Activated CD4-positive, alpha-beta T cell treated with anti-CD3 and anti-CD28 coated beads, Interleukin-2, amount 50 U/mL, for 48 hours (primary cell): ENCODE data around the gene USP2.

Experiments used
- DNase-seq, 2 experiments: peaks; one replicate each; pipeline ENCODE4 v3.0.0-alpha.2; 2020

Gene USP2

GRCh38 chr11:119340335-119341221 lies 40.9 kb downstream of the USP2 start, which contains the start of gene C1QTNF5:
C1QTNF5 (minus strand) TSS chr11:119340883; CDS start chr11:119340397, 486 bp downstream.
- DNase-seq = no peak

- peak in 1 of 2 experiments; percentile 55 for DNase-seq
Observed at GRCh38 chr11:119339589-119340334, 41.7 kb downstream of the USP2 start.

- no peak for DNase-seq
Observed at GRCh38 chr11:119338965-119339588, 42.4 kb downstream of the USP2 start.

DNA sequence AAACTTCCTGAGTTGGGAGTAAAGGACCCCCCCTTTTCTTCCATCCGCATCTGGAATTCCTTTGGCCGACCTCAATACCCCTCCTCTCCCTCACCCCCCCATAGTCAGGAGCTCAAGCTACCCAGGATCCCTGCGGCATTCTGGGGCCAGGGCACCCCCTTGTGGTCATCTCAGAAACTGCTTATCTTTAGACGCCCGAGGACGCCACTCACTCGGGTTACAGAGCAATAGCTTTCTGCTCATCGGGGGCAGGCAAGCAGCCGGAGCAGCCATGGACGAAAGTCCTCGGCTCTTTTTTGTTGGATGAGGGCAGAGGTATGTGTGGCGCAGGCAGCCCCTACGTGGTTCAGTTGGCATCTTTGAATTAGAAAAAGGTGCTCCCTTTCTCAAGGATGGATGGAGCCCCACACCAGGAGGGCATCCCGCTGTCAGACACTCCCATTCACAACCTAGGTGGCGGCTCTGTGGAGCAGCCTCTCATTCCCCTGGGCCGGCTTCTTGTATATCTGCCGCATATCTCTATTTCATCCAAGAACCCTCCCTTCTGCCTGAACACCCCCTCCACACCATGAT lies 43.1 kb downstream of the USP2 start:
- peak; percentile 70 to 79 for DNase-seq

DNA sequence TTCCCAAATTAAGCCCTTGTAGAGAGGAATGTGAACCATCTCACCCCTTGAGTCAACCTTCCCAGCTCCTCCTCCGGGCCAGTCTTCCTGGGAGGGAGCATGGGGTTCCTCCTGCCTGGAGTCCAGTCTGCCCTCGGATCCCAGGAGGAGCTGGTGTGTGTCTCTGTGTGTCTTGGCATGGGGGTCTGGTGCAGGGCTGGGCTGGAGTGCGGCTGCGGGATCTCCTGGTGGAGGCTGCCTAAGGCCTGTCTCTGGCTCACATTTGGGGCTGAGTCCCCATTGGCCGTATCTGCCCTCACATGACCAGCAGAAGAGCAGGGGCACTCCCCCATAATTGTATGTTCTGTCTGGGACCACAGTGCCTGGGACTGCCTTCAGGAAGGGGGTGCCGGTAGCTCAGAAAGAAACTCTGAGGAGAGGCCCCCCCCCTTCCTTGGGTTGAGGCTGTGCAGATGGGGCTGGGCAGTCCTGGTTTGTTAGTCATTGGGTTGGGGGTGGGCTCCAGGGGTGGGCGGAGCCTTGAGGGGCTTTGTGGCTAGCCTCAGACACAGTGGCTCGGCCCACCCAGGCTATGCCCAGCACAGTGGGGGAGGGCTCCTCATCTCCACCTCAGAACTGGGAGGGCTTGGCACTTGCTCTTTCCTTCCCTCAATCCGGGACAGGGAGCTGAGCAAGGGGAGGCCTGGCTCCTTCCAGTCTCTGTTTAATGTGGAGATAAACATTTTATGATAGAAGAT lies 43.7 kb downstream of the USP2 start:
- no peak for DNase-seq

GRCh38 chr11:119336744-119337469 lies 44.6 kb downstream of the USP2 start:
- DNase-seq = no peak

DNA sequence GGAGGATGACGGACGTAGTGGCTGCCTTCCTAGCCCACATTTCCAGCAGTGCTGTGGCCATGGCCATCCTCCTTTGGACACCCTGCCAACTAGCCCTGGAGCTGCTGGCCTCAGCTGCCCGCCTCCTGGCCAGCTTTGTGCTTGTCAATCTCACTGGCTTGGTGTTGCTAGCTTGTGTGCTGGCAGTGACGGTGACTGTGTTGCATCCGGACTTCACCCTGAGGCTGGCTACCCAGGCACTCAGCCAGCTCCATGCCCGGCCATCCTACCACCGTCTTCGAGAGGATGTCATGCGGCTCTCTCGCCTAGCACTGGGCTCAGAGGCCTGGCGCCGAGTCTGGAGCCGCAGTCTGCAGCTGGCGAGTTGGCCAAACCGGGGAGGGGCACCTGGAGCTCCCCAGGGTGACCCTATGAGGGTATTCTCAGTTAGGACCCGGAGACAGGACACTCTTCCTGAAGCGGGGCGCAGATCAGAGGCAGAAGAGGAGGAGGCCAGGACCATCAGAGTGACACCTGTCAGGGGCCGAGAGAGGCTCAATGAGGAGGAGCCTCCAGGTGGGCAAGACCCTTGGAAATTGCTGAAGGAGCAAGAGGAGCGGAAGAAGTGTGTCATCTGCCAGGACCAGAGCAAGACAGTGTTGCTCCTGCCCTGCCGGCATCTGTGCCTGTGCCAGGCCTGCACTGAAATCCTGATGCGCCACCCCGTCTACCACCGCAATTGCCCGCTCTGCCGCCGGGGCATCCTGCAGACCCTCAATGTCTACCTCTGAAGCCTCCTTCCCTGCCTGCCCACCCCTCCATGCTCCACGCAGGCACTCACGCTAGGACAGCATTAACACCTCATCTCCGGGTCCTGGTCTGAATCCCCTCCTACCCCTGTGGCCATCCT lies 45.6 kb downstream of the USP2 start:
- DNase-seq = no peak

GRCh38 chr11:119335091-119335654 lies 46.3 kb downstream of the USP2 start:
- no peak for DNase-seq

- DNase-seq = peak; percentile 93 to 95
Observed at GRCh38 chr11:119334174-119334930, 47.1 kb downstream of the USP2 start, which contains the start of gene RNF26. RNF26 (plus strand) TSS chr11:119334527; CDS start chr11:119335123, 596 bp downstream.

DNA sequence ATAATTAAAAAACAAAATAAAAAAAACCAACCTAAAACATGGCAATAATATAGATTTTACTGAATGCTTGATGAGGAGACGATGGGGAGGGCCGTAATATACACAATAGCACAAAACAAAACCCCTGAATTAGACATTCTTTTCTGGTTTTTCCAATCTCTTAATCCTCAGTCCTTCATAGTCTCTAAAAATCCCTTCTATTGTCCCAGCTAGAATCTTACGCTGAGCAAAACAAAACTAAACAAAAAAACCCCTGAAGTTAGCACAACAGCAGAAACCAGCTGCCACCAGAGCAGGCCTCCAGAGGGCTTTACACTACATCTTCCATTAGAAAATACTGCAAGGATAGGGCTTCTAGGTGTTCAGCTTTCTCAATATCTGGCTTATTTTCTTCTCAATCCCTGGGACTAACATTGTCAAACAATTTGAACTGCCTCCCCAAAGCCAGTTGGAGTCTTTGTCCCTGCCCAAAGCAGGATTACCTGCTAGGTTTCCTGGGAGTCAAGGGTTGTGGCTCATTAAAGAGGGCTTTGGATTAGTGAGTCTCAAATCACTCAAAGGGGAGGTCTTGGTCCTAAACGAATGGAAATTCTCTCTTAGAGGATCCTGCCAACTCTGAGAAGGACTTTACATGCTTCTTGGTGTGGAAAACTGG lies 49.3 kb downstream of the USP2 start:
- no peak for DNase-seq

DNA sequence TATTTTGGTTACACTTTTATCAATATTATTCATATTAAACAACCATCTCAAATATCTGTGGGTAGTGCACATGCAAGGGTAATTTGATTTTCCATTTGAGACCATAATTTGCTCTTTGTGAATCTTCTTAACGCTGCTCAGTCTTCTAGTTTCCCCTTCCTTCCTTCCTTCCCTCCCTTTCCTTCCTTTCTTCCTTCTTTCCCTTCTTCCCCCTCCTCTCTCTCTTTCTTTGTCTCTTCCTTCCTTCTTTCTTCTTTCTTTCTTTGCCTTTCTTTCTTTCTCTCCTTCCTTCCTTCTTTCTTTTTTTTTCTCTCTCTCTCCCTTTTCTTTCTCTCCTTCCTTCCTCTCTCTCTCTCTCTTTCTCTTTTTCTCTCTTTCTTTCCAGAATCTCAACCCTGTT lies 51.3 kb downstream of the USP2 start:
- no peak for DNase-seq

- DNase-seq = no peak
Observed at GRCh38 chr11:119329320-119329719, 52.2 kb downstream of the USP2 start.

DNA sequence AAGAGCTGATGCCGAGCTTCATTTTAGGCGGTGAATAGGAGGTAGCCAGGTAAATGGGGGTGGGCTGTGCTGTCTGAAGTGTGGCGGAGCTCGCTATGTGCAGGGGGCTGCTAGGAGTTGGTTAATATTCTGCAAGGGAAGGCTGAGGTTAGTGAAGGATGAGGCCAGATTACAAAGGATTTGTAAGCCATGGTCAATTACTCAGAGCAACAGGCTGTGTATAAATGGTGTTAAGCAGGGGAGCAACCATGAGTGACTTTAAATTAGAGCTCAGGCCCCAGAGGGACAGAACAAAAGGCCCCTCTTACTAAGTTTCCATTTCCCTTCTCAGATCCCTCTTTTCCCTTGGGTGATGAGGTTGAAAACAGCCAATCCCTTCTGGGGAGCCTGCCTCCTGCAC lies 57.3 kb downstream of the USP2 start:
- DNase-seq = no peak

DNA sequence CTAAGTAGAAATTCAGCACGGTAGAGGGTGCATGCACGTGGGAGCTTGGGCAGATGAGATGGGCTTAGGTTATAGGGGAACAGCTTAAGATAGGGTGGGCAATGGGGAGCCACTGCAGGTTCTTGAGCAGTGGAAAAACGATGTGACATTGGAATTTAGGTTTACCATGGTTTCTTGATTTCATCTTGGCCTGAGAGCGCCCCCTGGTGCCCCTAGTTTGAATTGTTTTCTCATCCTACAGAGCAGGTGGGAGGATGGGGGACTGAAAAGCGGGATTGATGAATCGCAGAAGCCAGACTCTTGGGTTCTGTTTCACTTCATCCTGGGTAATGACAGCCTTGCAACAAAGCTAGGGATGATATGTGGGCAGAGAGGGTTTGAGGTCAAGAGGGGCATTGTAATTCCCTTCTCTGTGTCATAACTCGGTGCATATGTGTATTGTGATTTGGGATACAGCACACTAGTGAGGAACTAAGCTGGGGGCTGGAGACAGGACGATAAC lies 57.9 kb downstream of the USP2 start:
- peak; percentile 90 to 92 for DNase-seq

GRCh38 chr11:119322921-119323531 lies 58.5 kb downstream of the USP2 start:
- DNase-seq = no peak

DNA sequence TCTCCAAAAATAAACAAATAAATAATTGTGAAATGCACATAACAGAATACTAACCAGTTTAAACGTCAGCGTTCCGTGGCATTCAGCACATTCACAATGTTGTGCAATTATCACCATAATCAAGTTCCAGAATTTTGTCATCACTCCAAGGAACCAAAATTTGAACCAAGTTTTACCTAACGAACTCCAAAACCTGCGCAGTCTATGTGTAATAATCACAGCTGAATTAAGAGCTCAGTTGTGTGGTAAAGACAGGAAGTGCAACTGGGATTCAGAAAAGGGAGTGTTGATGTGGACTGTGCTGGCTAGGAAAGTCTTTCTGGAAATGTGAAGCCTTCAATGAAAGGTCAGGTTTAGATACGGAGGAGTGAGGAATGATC lies 59.1 kb downstream of the USP2 start:
- DNase-seq = no peak

GRCh38 chr11:119320776-119321524 lies 60.5 kb downstream of the USP2 start:
- DNase-seq = peak; percentile 64 to 72
